NCI-H2029 treated with DMSO at 0.1 percent for 48 hours (cell line): ENCODE data around the gene USH1G.

Source experiments
- DNase-seq: peaks from one replicate; lab custom pipeline; 2025; lab: John Stamatoyannopoulos, UW

The USH1G gene

GRCh38 chr17:74954115-74954514 is 31.1 kb upstream of the USH1G start:
- no peak for DNase-seq

GRCh38 chr17:74953134-74953687 is 30.2 kb upstream of the USH1G start:
- no peak for DNase-seq

- DNase-seq = no peak
Measured at GRCh38 chr17:74952431-74953133, 29.5 kb upstream of the USH1G start.

- DNase-seq = no peak
Measured at GRCh38 chr17:74951680-74952421, 28.8 kb upstream of the USH1G start.

GRCh38 chr17:74951065-74951464 is 28.0 kb upstream of the USH1G start:
- no peak for DNase-seq

GRCh38 chr17:74950207-74950606 is 27.2 kb upstream of the USH1G start:
- no peak for DNase-seq

GRCh38 chr17:74949455-74950115 is 26.5 kb upstream of the USH1G start:
- no peak for DNase-seq

GRCh38 chr17:74947041-74947754 is 24.1 kb upstream of the USH1G start:
- no peak for DNase-seq

- no peak for DNase-seq
Measured at GRCh38 chr17:74946641-74947040, 23.6 kb upstream of the USH1G start.

- DNase-seq = no peak
Measured at GRCh38 chr17:74945543-74945942, 22.5 kb upstream of the USH1G start.

GRCh38 chr17:74943808-74944522 is 20.9 kb upstream of the USH1G start:
- no peak for DNase-seq

GRCh38 chr17:74941128-74941725 is 18.2 kb upstream of the USH1G start:
- DNase-seq = no peak

GRCh38 chr17:74939534-74939933 is 16.5 kb upstream of the USH1G start:
- no peak for DNase-seq

- no peak for DNase-seq
Measured at GRCh38 chr17:74938194-74938950, 15.3 kb upstream of the USH1G start.

GRCh38 chr17:74937064-74938051 is 14.3 kb upstream of the USH1G start:
- no peak for DNase-seq

- DNase-seq = no peak
Measured at GRCh38 chr17:74936470-74936799, 13.4 kb upstream of the USH1G start.

GRCh38 chr17:74935585-74936469 is 12.8 kb upstream of the USH1G start, which contains the start of gene OTOP3:
TSS of gene OTOP3 (plus strand) at chr17:74935898. CDS start at chr17:74935922, 24 bp downstream.
- no peak for DNase-seq

GRCh38 chr17:74935048-74935447 is 12.0 kb upstream of the USH1G start:
- DNase-seq = no peak
